GM12801 (cell line): ENCODE measurements around the gene ZNF329.

ENCODE experiments used
- TF ChIP-seq, protein P1 (sequence below): IDR thresholded peaks from one replicate; pipeline ENCODE4 v1.5.1; 2011; ENCODE audit warnings: control low read depth; ENCODE audit not compliant: insufficient read length; ENCODE audit errors: extremely low read depth

Gene ZNF329

DNA sequence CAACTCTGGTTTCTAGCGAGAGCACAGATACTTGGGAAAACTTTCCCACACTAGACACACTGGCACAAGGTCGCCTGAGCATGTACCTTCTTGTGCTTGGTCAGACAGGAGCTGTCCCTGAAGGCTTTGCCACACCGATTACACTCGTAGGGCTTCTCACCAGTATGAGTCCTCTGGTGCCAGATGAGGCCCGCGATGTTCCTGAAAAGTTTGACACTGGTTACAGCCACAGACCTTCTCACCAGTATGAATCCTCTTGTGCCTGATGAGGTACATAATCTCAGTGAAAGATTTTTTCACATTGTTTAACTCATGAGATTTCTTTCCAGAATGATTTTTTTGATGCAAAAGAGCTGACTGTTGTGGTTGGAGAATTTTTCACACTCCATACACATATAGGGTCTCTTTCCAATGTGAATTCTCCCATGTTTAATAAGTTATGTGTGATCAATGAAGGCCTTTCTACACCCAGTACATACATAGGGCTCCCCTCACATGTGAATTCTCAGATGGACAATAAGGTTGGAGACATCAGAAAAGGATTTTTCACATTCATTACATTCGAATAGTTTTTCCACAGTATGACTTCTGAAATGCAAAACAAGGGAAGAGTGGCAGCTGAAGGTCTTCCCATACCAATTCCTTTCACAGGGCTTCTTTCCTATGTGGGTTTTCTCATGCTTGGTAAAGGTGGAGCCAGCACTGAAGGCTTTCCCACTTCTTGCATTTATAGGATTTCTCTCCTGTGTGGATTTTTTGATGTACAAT, 42.6 kb downstream of the ZNF329 start:
- TF ChIP-seq, protein P1, sequence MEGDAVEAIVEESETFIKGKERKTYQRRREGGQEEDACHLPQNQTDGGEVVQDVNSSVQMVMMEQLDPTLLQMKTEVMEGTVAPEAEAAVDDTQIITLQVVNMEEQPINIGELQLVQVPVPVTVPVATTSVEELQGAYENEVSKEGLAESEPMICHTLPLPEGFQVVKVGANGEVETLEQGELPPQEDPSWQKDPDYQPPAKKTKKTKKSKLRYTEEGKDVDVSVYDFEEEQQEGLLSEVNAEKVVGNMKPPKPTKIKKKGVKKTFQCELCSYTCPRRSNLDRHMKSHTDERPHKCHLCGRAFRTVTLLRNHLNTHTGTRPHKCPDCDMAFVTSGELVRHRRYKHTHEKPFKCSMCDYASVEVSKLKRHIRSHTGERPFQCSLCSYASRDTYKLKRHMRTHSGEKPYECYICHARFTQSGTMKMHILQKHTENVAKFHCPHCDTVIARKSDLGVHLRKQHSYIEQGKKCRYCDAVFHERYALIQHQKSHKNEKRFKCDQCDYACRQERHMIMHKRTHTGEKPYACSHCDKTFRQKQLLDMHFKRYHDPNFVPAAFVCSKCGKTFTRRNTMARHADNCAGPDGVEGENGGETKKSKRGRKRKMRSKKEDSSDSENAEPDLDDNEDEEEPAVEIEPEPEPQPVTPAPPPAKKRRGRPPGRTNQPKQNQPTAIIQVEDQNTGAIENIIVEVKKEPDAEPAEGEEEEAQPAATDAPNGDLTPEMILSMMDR = no peak

GRCh38 chr19:58098682-58098998, 51.9 kb downstream of the ZNF329 start:
- TF ChIP-seq, protein P1 = no peak

DNA sequence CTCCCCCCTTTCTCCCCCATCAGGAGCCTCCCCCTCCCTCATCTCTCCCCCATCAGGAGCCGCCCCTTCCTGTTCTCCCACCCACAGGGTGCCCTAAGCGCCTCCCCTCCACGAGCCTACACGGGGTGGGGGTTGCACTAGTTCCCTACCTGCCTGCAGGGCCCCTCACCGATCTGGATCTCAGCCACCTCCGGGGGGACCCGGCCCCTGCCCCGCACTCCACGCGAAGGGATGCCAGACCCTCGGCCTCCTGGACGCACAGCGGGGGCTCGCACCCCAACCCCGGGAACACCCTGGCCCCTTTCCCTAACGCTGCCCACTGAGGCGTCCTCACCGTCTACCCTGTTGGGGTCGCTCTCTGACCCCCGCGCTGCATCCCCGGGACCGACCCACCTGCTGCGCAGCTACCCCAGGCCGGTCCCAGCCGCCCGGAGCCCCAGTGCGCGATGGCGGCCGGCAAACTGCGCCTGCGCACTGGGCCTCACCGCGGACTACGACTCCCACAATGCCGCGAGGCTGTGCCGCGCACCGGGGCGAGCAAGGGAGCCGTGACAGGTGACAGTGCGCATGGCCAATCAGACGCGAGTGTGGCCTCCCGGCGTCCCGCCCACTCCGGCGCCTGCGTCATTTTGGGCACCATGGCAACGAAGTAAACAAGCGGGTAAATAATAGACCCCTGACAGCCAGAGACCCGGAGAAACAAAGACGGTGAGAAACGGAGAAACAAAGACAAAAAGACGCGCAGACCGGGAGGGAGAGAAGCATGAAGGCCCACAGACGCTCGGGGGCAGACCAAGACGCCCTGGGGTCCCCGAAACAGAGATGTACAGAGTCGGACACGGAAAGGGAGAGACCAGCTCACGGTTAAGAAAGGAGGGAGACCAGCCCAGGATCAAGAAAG, 52.6 kb downstream of the ZNF329 start, which contains the start of gene ZSCAN18:
Gene ZSCAN18, minus strand, starts transcription at position 451 of the 901 bp plus-strand sequence. CDS start 7,964 bp downstream, outside the sequence.
- TF ChIP-seq, protein P1 = no peak

DNA sequence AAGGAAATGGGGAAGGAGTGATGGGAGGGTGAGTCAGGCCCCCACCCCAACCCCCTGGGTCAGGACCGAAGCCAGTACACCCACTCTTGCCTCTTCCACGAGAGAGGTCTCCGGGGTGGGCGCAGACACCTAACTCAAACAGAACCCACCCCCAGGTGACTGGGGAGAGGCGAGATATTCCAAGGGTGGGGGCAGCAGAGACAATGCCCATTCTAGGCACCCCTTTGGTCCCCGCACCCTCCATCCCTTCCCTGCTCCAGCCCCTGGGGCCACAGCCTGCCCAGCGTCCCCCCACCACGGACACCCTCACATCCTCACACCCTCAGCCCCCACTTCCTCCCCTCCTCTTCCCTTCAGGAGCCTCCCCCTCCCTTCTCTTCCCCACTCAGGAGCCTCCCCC, 53.2 kb downstream of the ZNF329 start:
- TF ChIP-seq, protein P1 = no peak

- TF ChIP-seq, protein P1 = no peak
Observed at GRCh38 chr19:58096884-58097283, 53.7 kb downstream of the ZNF329 start.

DNA sequence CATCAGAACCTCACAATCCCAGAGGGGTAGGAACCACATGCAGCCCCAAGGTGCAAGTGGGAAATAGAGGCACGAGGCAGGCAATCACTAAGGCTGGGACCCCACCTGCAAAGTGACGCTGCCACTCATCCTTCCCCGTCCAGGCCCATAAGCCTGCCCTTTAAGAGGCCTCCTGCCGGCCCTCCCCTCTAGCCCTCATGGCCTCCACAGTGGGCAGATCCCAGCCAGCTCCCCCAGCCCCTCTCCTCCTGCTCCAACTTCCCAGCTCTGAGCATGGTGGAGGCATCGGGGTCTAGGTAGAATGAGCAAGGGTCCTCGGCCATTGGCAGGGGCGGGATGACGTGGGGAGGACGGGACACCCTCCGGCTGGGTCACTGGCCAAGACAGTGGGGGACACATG, 55.3 kb downstream of the ZNF329 start:
- TF ChIP-seq, protein P1 = no peak

DNA sequence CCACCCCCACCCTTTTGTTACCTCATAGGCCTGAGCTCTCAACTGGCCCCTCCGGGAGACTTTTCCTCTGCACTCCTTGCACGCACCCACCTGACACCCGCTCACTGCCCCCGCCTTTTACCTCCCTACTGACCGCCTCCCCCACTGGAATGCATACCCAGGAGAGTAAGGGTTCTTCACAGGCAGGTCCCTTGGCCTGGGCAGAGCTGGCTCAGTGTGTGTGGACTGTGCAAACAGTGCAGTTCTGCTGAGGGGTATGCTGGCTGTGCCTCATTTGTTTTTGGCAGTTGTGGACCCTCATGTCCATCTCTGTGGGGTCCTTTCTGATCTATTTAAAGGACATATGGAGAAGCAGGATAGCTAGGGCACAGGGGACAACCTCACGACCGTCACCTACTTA, 57.5 kb downstream of the ZNF329 start:
- TF ChIP-seq, protein P1 = no peak
